CD14-positive monocyte (primary cell): ENCODE measurements around the gene NOX3. TPM values are rescaled to one million over a fixed set of nuclear protein-coding genes. Genes with fewer than 3 reads are reported as not detected.

Source experiments
- DNase-seq, 3 donors: peaks; one replicate each; pipeline ENCODE4 v3.0.0-alpha.2; 2011 to 2022
- H2AFZ ChIP-seq: 2 replicates; pipeline ENCODE4 v1.6.0; 2012; ENCODE audit warnings: mild to moderate bottlenecking, low read depth, low read length, inconsistent platforms; ENCODE audit not compliant: insufficient read depth, poor library complexity, severe bottlenecking
- H3K27ac ChIP-seq, 2 donors: 1 replicate in 1 of 2; 2 replicates in 1 of 2; pipeline ENCODE4 v1.5.1; 2012 to 2013; ENCODE audit warnings: low read length in 2 of 2, control low read depth in 1 of 2, inconsistent platforms in 1 of 2, low read depth in 1 of 2, mild to moderate bottlenecking in 1 of 2
- H3K27me3 ChIP-seq, 2 donors: one replicate each; pipeline versions ENCODE4 v1.6.0 to v1.6.1; 2011 to 2013; ENCODE audit warnings: low read length in 2 of 2; ENCODE audit not compliant: control insufficient read depth in 2 of 2, insufficient read depth in 2 of 2
- H3K36me3 ChIP-seq, 2 donors: replicated peaks in 1 of 2; 1 replicate in 1 of 2; 2 replicates in 1 of 2; pipeline versions ENCODE4 v1.5.1 to v1.6.1; 2012 to 2013; ENCODE audit warnings: low read length in 2 of 2, control low read depth in 1 of 2, inconsistent platforms in 1 of 2, mild to moderate bottlenecking in 1 of 2; ENCODE audit not compliant: insufficient read depth in 2 of 2, control insufficient read depth in 1 of 2
- H3K4me1 ChIP-seq, 2 donors: 1 replicate in 1 of 2; 2 replicates in 1 of 2; pipeline versions ENCODE4 v1.5.1 to v1.6.1; 2012 to 2013; ENCODE audit warnings: low read length in 2 of 2, control low read depth in 1 of 2, inconsistent platforms in 1 of 2, mild to moderate bottlenecking in 1 of 2, moderate library complexity in 1 of 2; ENCODE audit not compliant: insufficient read depth in 2 of 2, control insufficient read depth in 1 of 2
- H3K4me2 ChIP-seq: replicated peaks from 2 replicates; pipeline ENCODE3; 2012; ENCODE audit warnings: low read length, moderate library complexity, mild to moderate bottlenecking; ENCODE audit not compliant: poor library complexity, severe bottlenecking; ENCODE audit errors: extremely low read depth
- H3K4me3 ChIP-seq, 3 experiments: fragments of 200-600 bp in 1 of 3; sonication (generic) in 1 of 3; replicated peaks in 1 of 3; 1 replicate in 2 of 3; 2 replicates in 1 of 3; pipeline ENCODE4 v1.5.1; 2011 to 2013; ENCODE audit warnings: low read length in 3 of 3, mild to moderate bottlenecking in 3 of 3, control low read depth in 2 of 3, low read depth in 2 of 3, inconsistent platforms in 1 of 3, moderate library complexity in 1 of 3
- H3K79me2 ChIP-seq: 2 replicates; pipeline ENCODE4 v1.6.0; 2012; ENCODE audit warnings: mild to moderate bottlenecking, control low read depth, inconsistent platforms, low read length, moderate library complexity; ENCODE audit not compliant: insufficient read depth
- H3K9ac ChIP-seq: 2 replicates; pipeline ENCODE4 v1.6.0; 2017; ENCODE audit warnings: low read length, mild to moderate bottlenecking; ENCODE audit not compliant: insufficient read depth, poor library complexity, severe bottlenecking
- H3K9me3 ChIP-seq, 2 donors: replicated peaks in 1 of 2; 1 replicate in 1 of 2; 2 replicates in 1 of 2; pipeline versions ENCODE4 v1.5.1 to v1.6.1; 2012 to 2013; ENCODE audit warnings: low read length in 2 of 2, control low read depth in 1 of 2; ENCODE audit not compliant: control insufficient read depth in 1 of 2, insufficient read depth in 1 of 2
- H4K20me1 ChIP-seq: 2 replicates; pipeline ENCODE4 v1.6.0; 2012; ENCODE audit warnings: mild to moderate bottlenecking, low read length, control low read depth, moderate library complexity; ENCODE audit not compliant: insufficient read depth
- H3K27ac Mint-ChIP-seq, 7 donors: one replicate each; pipeline ENCODE4 v1.8.0; 2020; ENCODE audit warnings: mild to moderate bottlenecking in 7 of 7, mixed read lengths in 7 of 7, moderate library complexity in 6 of 7, inconsistent platforms in 2 of 7
- H3K27me3 Mint-ChIP-seq, 3 donors: one replicate each; pipeline ENCODE4 v1.8.0; 2021 to 2022; ENCODE audit warnings: low read depth in 3 of 3, mild to moderate bottlenecking in 3 of 3, mixed read lengths in 3 of 3, moderate library complexity in 3 of 3, inconsistent platforms in 1 of 3
- H3K36me3 Mint-ChIP-seq, 2 donors: one replicate each; pipeline ENCODE4 v1.8.0; 2020; ENCODE audit warnings: mixed read lengths in 2 of 2, inconsistent platforms in 1 of 2, mild to moderate bottlenecking in 1 of 2
- H3K4me1 Mint-ChIP-seq: one replicate; pipeline ENCODE4 v1.8.0; 2020; ENCODE audit warnings: mild to moderate bottlenecking, mixed read lengths
- H3K4me3 Mint-ChIP-seq, 2 donors: one replicate each; pipeline ENCODE4 v1.8.0; 2020; ENCODE audit warnings: mild to moderate bottlenecking in 2 of 2, mixed read lengths in 2 of 2, moderate library complexity in 1 of 2
- H3K9me3 Mint-ChIP-seq, 7 donors: one replicate each; pipeline ENCODE4 v1.8.0; 2020 to 2022; ENCODE audit warnings: mixed read lengths in 7 of 7, mild to moderate bottlenecking in 6 of 7, moderate library complexity in 6 of 7, inconsistent platforms in 2 of 7
- WGBS: methylation state at CpG from one replicate; pipeline ENCODE4 v1.1.5; 2013; ENCODE audit warnings: missing lambda C conversion rate; ENCODE audit not compliant: insufficient coverage; 5-methylcytosine and 5-hydroxymethylcytosine counted together
- intact Hi-C, 2 donors: fragments of 100-400 bp; cut with micrococcal nuclease; formaldehyde crosslinking; loops; one replicate each; pipeline versions ENCODE4 v1.15.0 to v1.15.1; 2023
- polyA plus RNA-seq, 3 donors: library from polyadenylated mRNA; depleted of rRNA in 1 of 3; unstranded in 2 of 3; stranded (reverse) in 1 of 3; fragments of 300-500 nt in 2 of 3; fragments of >200 nt in 1 of 3; fragmentation: Illumina TruSeq in 2 of 3; gene quantifications; 1 replicate in 2 of 3; 2 replicates in 1 of 3; pipeline ENCODE4 v1.2.3, GENCODE V29; 2012 to 2021
- TF ChIP-seq, protein P1 (sequence below): fragments of 200-600 bp; IDR thresholded peaks from one replicate; pipeline ENCODE4 v1.8.0; 2022; ENCODE audit warnings: antibody characterized with exemption, mild to moderate bottlenecking

The NOX3 gene
- polyA plus RNA-seq, 3 donors = not detected

DNA sequence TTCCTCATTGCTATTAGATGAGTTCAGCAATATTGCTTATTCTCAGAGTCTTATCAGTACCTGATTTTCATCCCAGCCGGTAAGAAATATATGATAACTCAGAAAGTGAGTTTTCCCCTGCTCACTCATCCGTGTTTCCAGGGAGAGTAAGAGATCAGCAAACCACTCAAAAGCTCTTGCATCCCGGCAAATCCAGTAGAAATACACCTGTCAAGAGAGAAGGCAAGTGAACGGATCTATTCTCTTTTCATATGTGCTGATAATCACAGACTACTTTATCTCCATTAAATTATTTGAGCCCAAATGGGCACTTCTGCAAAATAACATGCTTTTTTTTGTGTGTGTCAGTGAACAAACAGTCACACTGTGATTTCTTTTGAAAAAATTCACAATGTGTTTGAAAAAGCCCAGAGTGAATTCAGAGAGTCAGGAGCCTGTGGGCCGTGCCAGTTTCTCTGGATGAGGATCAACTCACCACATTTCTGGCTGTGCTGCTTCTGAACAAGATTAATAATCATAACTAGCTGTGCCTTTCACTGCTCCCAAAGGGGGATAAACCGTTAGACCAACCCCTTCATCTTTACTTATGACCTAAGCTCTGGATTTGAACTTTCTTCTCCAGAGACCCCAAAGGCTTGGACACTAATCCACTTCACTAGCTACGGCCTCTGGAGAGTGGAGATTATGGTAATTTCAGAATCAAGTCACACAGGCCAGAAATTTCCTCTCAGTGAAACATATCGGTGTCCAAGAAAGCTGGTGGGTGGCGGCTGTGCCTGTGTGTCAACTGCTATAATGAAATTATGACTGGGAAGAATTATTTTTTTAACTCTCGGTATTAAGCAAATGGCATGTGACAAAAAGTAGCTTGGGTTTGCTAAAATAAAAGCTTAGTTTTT lies 44.2 kb downstream of the NOX3 start:
- Histone ChIP-seq H3K27me3 (no peaks in the 10 kb centered on the region), H3K27ac (no peak overlapping the region), H3K9ac (no peak overlapping the region), H3K36me3 (no peaks in the 10 kb centered on the region), H3K4me2 (no peak overlapping the region), H3K79me2 (no peaks in the 10 kb centered on the region), H3K4me3 (no peak overlapping the region), H3K9me3 (no peaks in the 10 kb centered on the region), H4K20me1 (no peaks in the 10 kb centered on the region), H2AFZ (no peak overlapping the region), H3K4me1 (no peaks in the 10 kb centered on the region)
- Mint-ChIP-seq H3K36me3 (no peaks in the 10 kb centered on the region), H3K4me3 (no peak overlapping the region), H3K4me1 (no peaks in the 10 kb centered on the region), H3K9me3 (no peaks in the 10 kb centered on the region), H3K27me3 (peaks cover 0 to 3% (median 1%) of the 10 kb centered on the region in 3 donors), H3K27ac (peak overlapping the region in 1 of 7 donors; percentile 11)
- intact Hi-C loops = no loop called here
- WGBS = 100% methylated on average over 2 of the region's 10 CpGs
- DNase-seq = no peak
- TF ChIP-seq, protein P1, sequence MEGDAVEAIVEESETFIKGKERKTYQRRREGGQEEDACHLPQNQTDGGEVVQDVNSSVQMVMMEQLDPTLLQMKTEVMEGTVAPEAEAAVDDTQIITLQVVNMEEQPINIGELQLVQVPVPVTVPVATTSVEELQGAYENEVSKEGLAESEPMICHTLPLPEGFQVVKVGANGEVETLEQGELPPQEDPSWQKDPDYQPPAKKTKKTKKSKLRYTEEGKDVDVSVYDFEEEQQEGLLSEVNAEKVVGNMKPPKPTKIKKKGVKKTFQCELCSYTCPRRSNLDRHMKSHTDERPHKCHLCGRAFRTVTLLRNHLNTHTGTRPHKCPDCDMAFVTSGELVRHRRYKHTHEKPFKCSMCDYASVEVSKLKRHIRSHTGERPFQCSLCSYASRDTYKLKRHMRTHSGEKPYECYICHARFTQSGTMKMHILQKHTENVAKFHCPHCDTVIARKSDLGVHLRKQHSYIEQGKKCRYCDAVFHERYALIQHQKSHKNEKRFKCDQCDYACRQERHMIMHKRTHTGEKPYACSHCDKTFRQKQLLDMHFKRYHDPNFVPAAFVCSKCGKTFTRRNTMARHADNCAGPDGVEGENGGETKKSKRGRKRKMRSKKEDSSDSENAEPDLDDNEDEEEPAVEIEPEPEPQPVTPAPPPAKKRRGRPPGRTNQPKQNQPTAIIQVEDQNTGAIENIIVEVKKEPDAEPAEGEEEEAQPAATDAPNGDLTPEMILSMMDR = no peak

DNA sequence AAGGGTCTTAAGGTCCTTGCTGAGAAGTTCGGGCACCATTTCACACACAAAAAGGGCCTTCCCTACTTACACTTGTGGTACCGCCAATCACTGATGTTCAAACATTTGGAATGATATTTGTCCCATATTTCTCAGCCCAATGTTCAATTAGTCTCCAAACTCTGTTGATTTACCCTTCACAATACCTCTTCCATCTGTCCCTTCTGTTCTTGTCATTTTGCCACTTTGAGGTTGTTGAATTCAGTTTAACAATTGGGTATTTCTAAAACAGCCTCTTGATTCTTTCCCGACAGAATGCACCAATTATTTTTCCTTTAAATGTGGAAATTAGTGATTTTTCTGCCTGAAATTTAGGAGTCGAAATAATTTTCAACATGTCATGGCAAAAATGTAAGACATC lies 46.2 kb downstream of the NOX3 start:
- no peaks in the 10 kb centered on the region for H3K79me2 ChIP-seq
- Mint-ChIP-seq H3K36me3 (no peaks in the 10 kb centered on the region), H3K27ac (no peak overlapping the region), H3K4me3 (no peak overlapping the region), H3K4me1 (no peaks in the 10 kb centered on the region), H3K27me3 (peaks cover 0 to 3% (median 1%) of the 10 kb centered on the region in 3 donors), H3K9me3 (no peaks in the 10 kb centered on the region)
- H3K27me3 ChIP-seq = no peaks in the 10 kb centered on the region
- no peak for DNase-seq
- no peak overlapping the region for H3K27ac ChIP-seq
- no peaks in the 10 kb centered on the region for H4K20me1 ChIP-seq
- H3K4me3 ChIP-seq = no peak overlapping the region
- H3K4me1 ChIP-seq = no peaks in the 10 kb centered on the region
- H3K4me2 ChIP-seq = no peak overlapping the region
- WGBS = 90% methylated on average over 1 of the region's 4 CpGs
- TF ChIP-seq, protein P1 = no peak
- H3K9ac ChIP-seq = no peak overlapping the region
- no peak overlapping the region for H2AFZ ChIP-seq
- H3K36me3 ChIP-seq = no peaks in the 10 kb centered on the region
- H3K9me3 ChIP-seq = no peaks in the 10 kb centered on the region
- intact Hi-C loops = no loop called here
